Suppressor macrophage treated with lipopolysaccharide for 1 hour (primary cell): ENCODE data around the gene RYR3.

Source experiments
- DNase-seq, 3 donors: peaks; one replicate each; pipeline ENCODE4 v3.0.0-alpha.2; 2020 to 2022

The RYR3 gene

GRCh38 chr15:33913459-33913858 lies 602.7 kb downstream of the RYR3 start:
- no peak for DNase-seq
